ENCODE data around the gene PRKG1. TPM values are rescaled to one million over a fixed set of nuclear protein-coding genes. Genes with fewer than 3 reads are reported as not detected.
A peak's percentile ranks its signal among the peaks of the same experiment; 100 is the strongest.

The PRKG1 gene
- total and polyA plus RNA-seq, 2 of the 4 experiments (the other 2 are of a cell fraction), result 3.5 to 18.3 TPM

DNA sequence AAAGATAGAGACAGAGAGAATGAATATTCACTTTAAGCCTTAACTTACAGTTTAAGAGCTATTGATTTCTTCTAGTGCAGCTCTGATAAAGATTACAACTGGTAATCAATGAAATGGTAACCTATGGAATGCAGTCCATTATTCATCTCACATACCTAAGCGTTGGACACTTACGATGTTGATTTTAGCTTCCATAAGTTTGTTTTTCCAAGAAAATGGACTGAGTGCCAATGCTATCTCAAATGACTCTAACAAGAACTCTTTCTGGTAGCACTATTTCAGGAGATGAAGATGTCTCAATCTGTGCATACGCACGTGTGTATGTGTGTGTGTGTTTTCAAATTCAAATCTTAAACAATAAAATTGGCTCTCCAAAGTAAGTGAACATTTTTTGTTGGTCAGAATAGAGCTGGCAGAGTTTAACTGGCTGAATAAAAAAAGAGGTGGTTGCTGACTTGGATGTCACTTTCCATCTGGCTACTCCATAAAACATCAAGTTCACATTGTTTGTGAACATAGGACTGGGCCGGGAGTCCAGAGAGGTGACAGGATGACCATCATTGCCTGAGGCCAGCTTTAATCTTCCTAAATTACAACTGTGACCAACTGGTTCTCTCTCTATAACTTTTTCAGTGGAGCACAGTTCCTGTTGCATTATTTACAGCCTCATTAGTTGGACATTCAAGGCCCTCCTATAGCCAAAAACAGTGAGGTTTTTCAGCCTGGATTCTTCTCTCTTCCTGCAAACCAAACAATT, 732.0 kb downstream of the PRKG1 start:
- Histone ChIP-seq H3K23ac (ENCODE audit: low read depth, low read length) (peak overlapping the region; percentile 56; the same call in 1 of the 2 replicates), H2BK20ac (ENCODE audit: low read depth, low read length) (no peak overlapping the region), H4K91ac (ENCODE audit: insufficient read depth, low read depth, low read length) (no peak overlapping the region), H3K18ac (ENCODE audit: low read depth, low read length) (no peak overlapping the region), H3K56ac (ENCODE audit: extremely low read depth, insufficient read depth, low read length) (no peak overlapping the region), H3K4me1 (ENCODE audit: control insufficient read depth, insufficient read depth, low read length) (peaks cover 3% of the 10 kb centered on the region; the same call in 1 of the 2 replicates), H3K27ac (ENCODE audit: insufficient read depth, low read length) (no peak overlapping the region), H3K36me3 (ENCODE audit: control insufficient read depth, insufficient read depth, low read length) (no peaks in the 10 kb centered on the region), H2BK120ac (ENCODE audit: low read depth, low read length) (0 out of 2 replicates have a peak overlapping the region, but pooled peaks have one; percentile 2), H2AK5ac (ENCODE audit: low read depth, low read length) (peak overlapping the region; percentile 10; the same call in 1 of the 2 replicates), H4K8ac (ENCODE audit: low read depth in 2 of 2, low read length in 2 of 2) (no peak overlapping the region), H3K4me2 (ENCODE audit: low read depth, low read length) (no peak overlapping the region), H3K27me3 (ENCODE audit: control insufficient read depth, insufficient read depth, low read length) (no peaks in the 10 kb centered on the region), H3K9ac (ENCODE audit: low read depth, low read length) (no peak overlapping the region), H2BK15ac (ENCODE audit: low read depth, low read length) (no peak overlapping the region), H3K14ac (replicated peaks; ENCODE audit: low read depth, low read length) (0 out of 2 replicates have a peak overlapping the region, but pooled peaks have one; percentile 11), H3K4me3 (ENCODE audit: insufficient read depth, low read depth, low read length) (no peak overlapping the region), H4K5ac (ENCODE audit: low read depth, low read length) (no peak overlapping the region), H3K9me3 (ENCODE audit: control insufficient read depth, insufficient read depth, low read length) (no peaks in the 10 kb centered on the region), H2BK5ac (ENCODE audit: low read depth, low read length, poor library complexity, severe bottlenecking) (no peak overlapping the region), H3K79me1 (ENCODE audit: low read depth in 1 of 2, low read length in 2 of 2) (no peaks in the 10 kb centered on the region), H2AK9ac (replicated peaks; ENCODE audit: low read depth, low read length, poor library complexity) (no peak overlapping the region), H3K4ac (ENCODE audit: low read depth, low read length) (no peak overlapping the region), H3K9me1 (ENCODE audit: insufficient read depth, low read length) (no peaks in the 10 kb centered on the region), H2AFZ (replicated peaks; ENCODE audit: low read length, poor library complexity) (no peak overlapping the region), H4K20me1 (ENCODE audit: insufficient read depth, low read length) (no peaks in the 10 kb centered on the region)
- dilution Hi-C loops (cut with HindIII; ENCODE audit: low sequenced_read_pairs, unreplicated experiment), result no loop called here
- TF ChIP-seq NFE2L2 (IDR thresholded peaks at IDR 0.05; ENCODE audit: low read depth, low read length) (no peak), CEBPB (IDR thresholded peaks at IDR 0.05; ENCODE audit: low read depth, low read length) (no peak), MAFK (IDR thresholded peaks at IDR 0.05; ENCODE audit: low read depth, low read length) (no peak), RCOR1 (IDR thresholded peaks at IDR 0.05; ENCODE audit: insufficient replicate concordance, low read length) (no peak), SMC3 (IDR thresholded peaks at IDR 0.05; ENCODE audit: low read depth, low read length) (no peak), MXI1 (IDR thresholded peaks at IDR 0.05; ENCODE audit: borderline replicate concordance, low read depth, low read length) (no peak), RAD21 (IDR thresholded peaks at IDR 0.05; ENCODE audit: low read length) (no peak), BHLHE40 (IDR thresholded peaks at IDR 0.05; ENCODE audit: low read depth, low read length) (no peak), POLR2A (IDR thresholded peaks at IDR 0.05; ENCODE audit: low read depth, low read length) (no peak)
- TF ChIP-seq, protein P1, sequence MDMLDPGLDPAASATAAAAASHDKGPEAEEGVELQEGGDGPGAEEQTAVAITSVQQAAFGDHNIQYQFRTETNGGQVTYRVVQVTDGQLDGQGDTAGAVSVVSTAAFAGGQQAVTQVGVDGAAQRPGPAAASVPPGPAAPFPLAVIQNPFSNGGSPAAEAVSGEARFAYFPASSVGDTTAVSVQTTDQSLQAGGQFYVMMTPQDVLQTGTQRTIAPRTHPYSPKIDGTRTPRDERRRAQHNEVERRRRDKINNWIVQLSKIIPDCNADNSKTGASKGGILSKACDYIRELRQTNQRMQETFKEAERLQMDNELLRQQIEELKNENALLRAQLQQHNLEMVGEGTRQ (IDR thresholded peaks at IDR 0.05; ENCODE audit: low read depth, low read length), result no peak
- DNase-seq, result peak; percentile 4
- POLR2A ChIA-PET (ENCODE audit: unreplicated experiment), result no interaction called here
- in situ Hi-C loops (cut with MboI; ENCODE audit: low sequenced_read_pairs), result no loop called here
- WGBS, 2 experiments (ENCODE audit: extremely low coverage in 2 of 2, insufficient read length in 1 of 2), result no CpG with 5 or more reads among the region's 5 CpGs
- no TSS peak for BruUV-seq (replicated peaks)
- ATAC-seq (ENCODE audit: low read depth), result no peak
- intact Hi-C loops (cut with micrococcal nuclease), result no loop called here
- CTCF ChIA-PET, result no interaction called here
